BJ (cell line): ENCODE results near the gene MST1. TPM values are rescaled to one million over a fixed set of nuclear protein-coding genes. Genes with fewer than 3 reads are reported as not detected.

Source experiments
- CTCF ChIA-PET: fragments of 350-600 bp; formaldehyde crosslinking; extraction: SDS; loops from one replicate; lab custom pipeline; 2021; ENCODE audit warnings: antibody characterized with exemption, inconsistent platforms; lab: Yijun Ruan, JAX
- POLR2A ChIA-PET: fragments of 300-600 bp; sonication (Branson Sonifier 250); formaldehyde crosslinking; extraction: SDS; loops from one replicate; lab custom pipeline; 2021; ENCODE audit warnings: antibody characterized with exemption; lab: Charles Lee
- DNase-seq: peaks from one replicate; pipeline ENCODE4 v3.0.0-alpha.2; 2011; ENCODE audit warnings: low read depth
- H3K27me3 ChIP-seq: 2 replicates; pipeline ENCODE4 v1.6.0; 2011; ENCODE audit warnings: low read length; ENCODE audit not compliant: control insufficient read depth, insufficient read depth
- H3K36me3 ChIP-seq: 2 replicates; pipeline ENCODE4 v1.5.1; 2011; ENCODE audit warnings: low read length; ENCODE audit not compliant: control insufficient read depth, insufficient read depth
- H3K4me3 ChIP-seq: 2 replicates; pipeline ENCODE4 v1.5.1; 2011; ENCODE audit warnings: low read depth, mild to moderate bottlenecking, control low read depth, low read length
- CTCF ChIP-seq: IDR thresholded peaks from 2 replicates; pipeline ENCODE4 v1.5.1; 2011; ENCODE audit warnings: low read depth, mild to moderate bottlenecking, control low read depth, inconsistent platforms, low read length, moderate library complexity; ENCODE audit not compliant: insufficient read depth
- polyA plus RNA-seq: library from polyadenylated mRNA; depleted of rRNA; stranded (reverse); fragments of >200 nt; gene quantifications from 2 replicates; pipeline ENCODE4 v1.2.3, GENCODE V29; 2011

The MST1 gene
- polyA plus RNA-seq, 1 experiment: 10.7 TPM

GRCh38 chr3:49706456-49707112 is 17.3 kb upstream of the MST1 start:
- CTCF ChIA-PET: no interaction called here
- TF ChIP-seq CTCF: no peak
- no peaks in the 10 kb centered on the region for H3K27me3 ChIP-seq
- H3K4me3 ChIP-seq: no peak overlapping the region
- peaks cover 26% of the 10 kb centered on the region for H3K36me3 ChIP-seq
- POLR2A ChIA-PET: no interaction called here
- DNase-seq: no peak

GRCh38 chr3:49705390-49705960 is 16.2 kb upstream of the MST1 start:
- peaks cover 31% of the 10 kb centered on the region for H3K36me3 ChIP-seq
- no peak for TF ChIP-seq CTCF
- POLR2A ChIA-PET: no interaction called here
- H3K27me3 ChIP-seq: no peaks in the 10 kb centered on the region
- CTCF ChIA-PET: no interaction called here
- no peak overlapping the region for H3K4me3 ChIP-seq
- no peak for DNase-seq

- peaks cover 38% of the 10 kb centered on the region for H3K36me3 ChIP-seq
- DNase-seq: no peak
- no peak overlapping the region for H3K4me3 ChIP-seq
- no peaks in the 10 kb centered on the region for H3K27me3 ChIP-seq
- CTCF ChIA-PET: interaction anchor here (1.6 to 4.9 kb wide), 3 partner anchors 11 to 165 kb away, joined by 4 to 31 read pairs (median 11); no protein-coding TSS in a partner anchor
- POLR2A ChIA-PET: no interaction called here
- TF ChIP-seq CTCF: no peak
Observed at GRCh38 chr3:49704629-49705028, 15.4 kb upstream of the MST1 start.

GRCh38 chr3:49703956-49704355 is 14.7 kb upstream of the MST1 start:
- no peak for TF ChIP-seq CTCF
- ChIA-PET CTCF (interaction anchor here (0.7 to 4.9 kb wide), 6 partner anchors 11 to 165 kb away, joined by 3 to 31 read pairs (median 6); no protein-coding TSS in a partner anchor), POLR2A (no interaction called here)
- peaks cover 41% of the 10 kb centered on the region for H3K36me3 ChIP-seq
- DNase-seq: no peak
- no peaks in the 10 kb centered on the region for H3K27me3 ChIP-seq
- H3K4me3 ChIP-seq: no peak overlapping the region

- Histone ChIP-seq H3K4me3 (no peak overlapping the region), H3K36me3 (peaks cover 43% of the 10 kb centered on the region), H3K27me3 (no peaks in the 10 kb centered on the region)
- POLR2A ChIA-PET: no interaction called here
- CTCF ChIA-PET: interaction anchor here (0.7 to 4.9 kb wide), 7 partner anchors 8 to 164 kb away, joined by 3 to 31 read pairs (median 4); no protein-coding TSS in a partner anchor
- TF ChIP-seq CTCF: peak; percentile 93
- DNase-seq: no peak
Observed at GRCh38 chr3:49703443-49703927, 14.2 kb upstream of the MST1 start.
